Measurements from ENCODE around the gene TMEM9.
"Not testable (repeated sequence)": the region's sequence is repeated elsewhere in the genome, so short reads cannot be mapped to it uniquely, and the experiment has no call there.

The TMEM9 gene

DNA sequence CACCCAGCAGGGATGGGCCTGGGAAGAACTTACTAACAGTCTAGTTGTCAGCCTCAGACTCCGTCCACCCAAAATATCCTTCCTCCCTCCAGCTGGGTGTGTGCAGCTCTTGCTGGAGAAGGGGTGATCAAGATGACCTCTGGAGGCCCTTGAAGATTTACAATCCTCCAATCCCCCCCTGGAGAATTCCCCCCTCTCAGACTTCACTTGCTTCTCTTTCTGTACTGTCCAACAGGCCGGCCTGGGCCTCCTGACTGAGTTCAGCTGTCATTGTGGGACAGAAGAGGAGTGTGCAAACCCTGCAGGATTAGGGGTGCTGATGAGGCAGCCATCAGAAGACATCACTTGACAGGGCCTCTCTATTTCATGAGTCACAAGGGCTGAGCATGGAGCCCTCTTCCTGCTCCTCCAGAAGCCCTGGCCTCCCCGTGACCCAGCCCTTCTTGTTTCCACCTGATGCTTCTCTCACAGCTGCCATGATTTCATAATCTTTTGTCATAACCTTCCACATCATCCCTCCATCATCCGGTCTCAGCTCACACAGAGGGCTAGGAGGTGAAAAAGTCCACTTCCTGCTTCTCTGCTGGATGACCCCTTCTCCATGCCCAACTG lies 18.8 kb upstream of the TMEM9 start:
- no peak for DNase-seq

DNA sequence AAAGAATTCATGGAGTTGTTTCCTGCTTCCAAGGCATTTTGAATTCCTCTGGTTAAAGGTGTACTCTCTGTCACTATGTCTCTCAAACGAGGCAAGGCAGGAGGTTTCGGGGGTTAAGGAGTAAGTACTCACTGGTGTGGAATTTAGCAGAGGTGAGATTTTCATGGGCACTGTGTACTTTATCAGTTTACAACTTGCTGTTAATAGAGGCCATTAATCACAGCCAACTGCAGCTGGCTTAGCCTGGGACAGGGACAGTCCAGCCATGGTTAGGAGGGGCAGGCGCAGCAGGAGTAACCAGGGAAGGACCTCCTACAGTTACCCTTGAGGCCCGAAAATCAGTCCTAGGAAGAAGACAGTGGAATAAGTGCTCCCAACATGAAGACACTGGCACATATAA lies 18.1 kb upstream of the TMEM9 start:
- no peak for DNase-seq

DNA sequence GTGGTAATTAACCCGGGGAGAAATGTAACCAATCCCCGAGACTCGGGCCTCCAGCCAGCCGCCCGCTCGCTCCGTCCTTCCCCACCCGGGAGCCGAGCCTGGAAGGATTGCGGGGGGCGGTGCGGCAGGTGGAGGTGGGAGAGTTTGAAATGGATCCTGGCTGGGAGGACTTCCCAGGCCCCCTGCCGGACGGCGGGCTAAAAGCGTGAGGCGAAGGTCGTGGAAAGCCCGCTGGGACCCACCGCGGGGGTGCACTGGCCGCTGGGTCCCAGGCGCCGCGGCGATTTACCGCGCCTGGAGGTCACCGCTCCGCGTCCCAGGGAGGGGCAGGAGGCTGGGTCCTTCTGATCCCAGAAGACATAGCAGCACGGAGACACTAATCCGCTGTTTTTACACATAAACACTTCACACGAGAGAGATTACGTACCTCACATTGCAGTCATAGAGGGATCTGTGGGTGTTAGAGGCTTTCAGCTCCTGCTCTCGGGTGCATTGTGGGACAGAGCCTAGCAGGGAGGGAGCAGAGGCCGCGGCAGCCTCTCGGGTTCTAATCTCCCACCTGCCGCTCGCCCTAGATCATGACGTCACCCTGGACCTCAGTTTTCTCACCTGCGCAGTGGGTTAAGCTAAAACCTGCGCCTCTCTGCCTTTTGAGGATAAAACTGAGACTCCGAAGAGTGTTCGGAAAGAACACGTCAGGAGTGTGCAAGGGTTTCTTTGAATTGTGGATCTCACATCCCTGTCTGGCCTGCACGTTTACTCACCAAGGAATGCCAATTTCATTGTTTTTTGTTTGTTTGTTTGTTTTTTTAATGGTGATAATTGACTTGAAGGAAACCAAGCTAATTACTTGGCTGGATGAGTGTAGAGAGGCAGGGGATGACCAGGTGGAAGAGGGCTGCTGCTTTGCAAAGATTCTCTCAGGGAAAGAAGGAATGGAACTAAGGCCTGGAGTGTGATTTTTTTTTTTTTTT lies 17.1 kb upstream of the TMEM9 start:
- peak in 4 of 5 donors; percentile 10 to 36 (median 18) for DNase-seq

DNA sequence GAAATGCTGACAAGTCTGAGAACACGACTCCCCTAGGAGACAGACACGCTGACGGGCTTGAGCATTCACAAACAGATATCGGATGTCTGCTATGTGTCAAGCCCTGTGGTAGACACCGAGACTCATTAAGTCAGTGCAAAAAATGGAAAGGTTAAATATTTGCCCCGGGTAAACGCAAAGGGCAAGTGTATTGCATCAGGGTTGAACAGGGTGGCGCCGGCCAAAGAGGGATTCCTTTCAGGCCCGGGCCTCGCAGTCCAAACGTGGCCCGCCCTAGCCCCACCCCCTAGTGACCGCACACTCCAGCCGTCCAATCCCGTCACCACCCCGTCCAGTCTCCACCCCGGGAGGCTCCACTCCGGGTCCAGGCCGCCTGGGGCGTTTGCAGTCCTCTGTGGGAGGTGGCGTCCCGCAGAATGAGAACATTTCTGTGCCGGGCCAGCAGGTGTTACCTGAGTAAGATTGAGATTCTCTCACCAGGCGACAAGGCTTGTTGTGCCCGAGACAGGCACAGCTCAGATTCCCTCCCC lies 16.3 kb upstream of the TMEM9 start:
- peak; percentile 56 to 78 (median 66) for DNase-seq

DNA sequence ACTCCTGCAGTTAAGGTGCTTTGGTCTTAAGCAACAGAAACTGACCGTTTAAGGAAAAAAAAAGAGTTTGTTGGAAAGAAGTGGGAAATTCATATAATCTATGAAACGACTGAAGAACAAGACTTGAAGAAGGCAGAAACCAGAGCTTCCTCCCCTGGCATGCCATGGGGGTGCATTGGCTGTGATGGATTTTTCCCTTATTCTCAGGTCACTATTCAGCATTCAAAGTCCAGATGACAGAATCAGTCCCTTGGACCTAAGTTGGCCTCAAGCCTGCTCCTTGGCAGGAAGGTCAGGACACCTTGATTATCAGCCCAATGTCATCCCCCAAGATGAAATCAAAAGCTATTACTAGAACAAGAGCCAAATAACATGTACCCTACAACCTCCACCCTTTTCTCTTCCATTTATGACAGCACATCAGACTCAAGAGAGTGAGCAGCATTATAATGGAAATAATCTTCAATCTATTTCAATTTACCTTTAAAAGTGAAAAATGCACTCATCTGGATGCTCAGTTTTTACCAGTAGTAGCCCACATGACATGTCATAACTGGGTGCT lies 15.8 kb upstream of the TMEM9 start:
- no peak for DNase-seq

DNA sequence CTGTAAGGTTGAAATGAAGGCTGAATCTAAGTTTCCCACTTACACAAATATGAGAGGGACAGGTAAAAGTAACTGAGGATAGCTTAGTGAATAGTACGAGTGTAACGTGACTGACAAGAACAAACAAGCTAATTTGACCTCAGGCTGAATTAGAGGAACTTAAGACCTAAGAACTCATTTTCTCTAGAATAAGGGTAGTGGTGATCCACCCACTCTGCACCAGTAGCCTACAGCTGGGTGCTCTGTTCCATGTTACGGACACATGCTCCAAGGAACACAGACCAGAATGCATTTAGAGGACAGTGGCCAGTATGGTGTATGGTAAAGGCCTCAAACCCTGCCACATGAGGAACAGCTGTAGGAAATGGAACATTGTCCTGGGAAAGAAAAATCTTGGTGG lies 14.9 kb upstream of the TMEM9 start:
- DNase-seq: no peak

- DNase-seq: no peak
Measured at GRCh38 chr1:201167041-201167991, 13.0 kb upstream of the TMEM9 start.

DNA sequence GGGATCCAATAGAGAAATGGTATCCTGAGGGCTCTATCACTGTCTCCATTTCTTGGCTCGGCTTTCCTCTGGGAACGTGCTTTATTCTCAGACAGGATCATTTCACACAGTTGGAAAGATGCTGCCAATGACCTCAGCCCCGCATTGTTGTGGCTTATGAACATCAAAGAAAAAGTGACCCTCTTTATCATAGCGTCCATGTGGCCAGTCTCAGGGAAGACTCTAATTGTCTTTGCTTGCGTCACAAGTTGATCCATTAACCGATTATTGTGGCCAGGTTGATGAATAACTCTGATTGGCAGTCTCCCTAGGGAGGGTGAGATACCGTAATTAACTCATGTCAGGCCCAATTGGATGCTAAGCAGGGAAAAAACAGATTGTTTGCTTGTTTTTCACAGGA lies 10.4 kb upstream of the TMEM9 start:
- DNase-seq: no peak

DNA sequence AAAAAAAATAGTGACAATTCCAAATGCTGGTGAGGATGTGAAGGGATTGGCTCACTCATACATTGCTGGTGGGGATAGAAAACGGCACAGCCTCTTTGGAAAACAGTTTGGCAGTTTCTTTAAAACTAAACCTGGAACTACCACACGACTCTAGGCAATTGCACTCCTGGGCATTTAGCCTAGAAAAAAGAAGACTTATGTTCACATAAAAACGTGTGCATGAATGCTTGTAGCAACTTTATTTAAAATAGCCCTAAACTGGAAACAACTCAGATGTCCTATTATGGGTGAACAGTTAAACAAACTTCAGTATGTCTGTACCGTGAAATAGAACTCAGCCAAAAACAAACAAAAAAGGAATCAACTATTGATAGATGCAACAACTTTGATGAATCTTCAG lies 9.4 kb upstream of the TMEM9 start:
- DNase-seq: no peak

DNA sequence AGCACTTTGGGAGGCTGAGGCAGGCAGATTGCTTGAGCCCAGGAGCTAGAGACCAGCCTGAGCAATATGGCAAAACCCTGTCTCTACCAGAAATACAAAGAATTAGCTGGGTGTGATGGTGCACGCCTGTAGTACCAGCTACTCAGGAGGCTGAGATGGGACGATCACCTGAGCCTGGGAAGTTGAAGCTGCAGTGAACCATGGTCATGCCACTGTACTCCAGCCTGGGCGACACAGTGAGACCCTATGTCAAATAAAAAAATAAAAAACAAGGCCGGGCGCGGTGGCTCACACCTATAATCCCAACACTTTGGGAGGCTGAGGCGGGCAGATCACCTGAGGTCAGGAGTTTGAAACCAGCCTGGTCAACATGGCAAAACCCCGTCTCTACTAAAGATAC lies 8.8 kb upstream of the TMEM9 start:
- DNase-seq: not testable (repeated sequence)

DNA sequence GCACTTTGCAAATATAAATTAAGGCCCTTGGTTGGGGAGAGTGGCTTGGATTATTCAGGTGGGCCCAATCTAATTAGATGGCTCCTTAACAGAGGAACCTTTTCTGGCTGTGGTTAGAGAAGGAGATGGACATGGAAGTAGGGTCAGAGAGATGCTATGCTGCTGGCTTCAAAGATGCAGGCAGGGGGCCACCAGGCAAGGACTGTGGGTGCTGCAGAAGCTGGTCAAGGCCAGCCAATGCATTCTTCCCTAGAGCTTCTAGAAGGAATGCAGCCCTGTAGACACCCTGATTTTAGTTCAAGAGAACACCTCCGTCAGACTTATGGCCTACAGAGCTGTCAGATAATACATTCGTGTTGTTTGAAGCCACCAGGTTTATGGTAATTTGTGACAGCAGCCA lies 3.7 kb upstream of the TMEM9 start:
- no peak for DNase-seq

- DNase-seq: no peak
Measured at GRCh38 chr1:201156819-201157218, 2.5 kb upstream of the TMEM9 start.

DNA sequence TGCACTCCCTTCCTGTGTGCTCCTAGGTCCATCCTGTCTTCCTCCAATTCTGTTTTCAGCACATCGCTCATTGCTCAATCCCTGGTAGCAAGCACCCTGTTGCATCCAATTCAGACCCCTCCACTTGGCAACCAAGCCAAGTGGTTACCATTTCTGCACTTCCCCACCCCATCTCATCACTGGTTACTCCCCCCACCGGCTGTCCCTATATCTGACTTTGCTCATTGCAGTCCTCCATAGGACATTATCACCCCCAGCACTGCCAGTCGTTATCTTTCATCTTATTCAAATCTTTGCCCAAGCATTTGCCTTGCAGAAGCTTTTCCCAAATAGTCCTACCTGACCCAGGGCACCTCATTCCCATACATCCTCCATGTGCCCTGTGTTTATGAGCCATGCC lies 2.1 kb upstream of the TMEM9 start:
- DNase-seq: no peak

DNA sequence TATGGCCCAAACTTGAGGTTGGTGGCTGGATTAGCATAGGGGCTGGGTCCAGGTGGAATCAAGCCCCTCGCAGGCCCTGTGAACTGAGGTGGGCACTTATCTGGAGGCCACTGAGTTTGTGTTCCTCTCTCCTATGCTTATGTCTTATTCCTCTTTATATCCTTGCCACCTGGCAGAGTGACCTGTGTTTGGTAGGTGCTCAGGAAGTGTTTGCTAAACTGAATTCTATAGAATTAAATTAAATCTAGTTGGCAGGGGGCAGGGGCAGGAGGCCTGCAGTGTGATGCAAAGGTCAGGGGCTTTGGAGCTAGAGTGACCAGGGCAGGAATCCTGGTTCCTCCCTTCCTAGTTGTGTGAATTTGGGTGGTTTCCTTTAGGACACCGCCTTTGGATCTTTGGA lies 1.1 kb upstream of the TMEM9 start:
- DNase-seq: no peak

DNA sequence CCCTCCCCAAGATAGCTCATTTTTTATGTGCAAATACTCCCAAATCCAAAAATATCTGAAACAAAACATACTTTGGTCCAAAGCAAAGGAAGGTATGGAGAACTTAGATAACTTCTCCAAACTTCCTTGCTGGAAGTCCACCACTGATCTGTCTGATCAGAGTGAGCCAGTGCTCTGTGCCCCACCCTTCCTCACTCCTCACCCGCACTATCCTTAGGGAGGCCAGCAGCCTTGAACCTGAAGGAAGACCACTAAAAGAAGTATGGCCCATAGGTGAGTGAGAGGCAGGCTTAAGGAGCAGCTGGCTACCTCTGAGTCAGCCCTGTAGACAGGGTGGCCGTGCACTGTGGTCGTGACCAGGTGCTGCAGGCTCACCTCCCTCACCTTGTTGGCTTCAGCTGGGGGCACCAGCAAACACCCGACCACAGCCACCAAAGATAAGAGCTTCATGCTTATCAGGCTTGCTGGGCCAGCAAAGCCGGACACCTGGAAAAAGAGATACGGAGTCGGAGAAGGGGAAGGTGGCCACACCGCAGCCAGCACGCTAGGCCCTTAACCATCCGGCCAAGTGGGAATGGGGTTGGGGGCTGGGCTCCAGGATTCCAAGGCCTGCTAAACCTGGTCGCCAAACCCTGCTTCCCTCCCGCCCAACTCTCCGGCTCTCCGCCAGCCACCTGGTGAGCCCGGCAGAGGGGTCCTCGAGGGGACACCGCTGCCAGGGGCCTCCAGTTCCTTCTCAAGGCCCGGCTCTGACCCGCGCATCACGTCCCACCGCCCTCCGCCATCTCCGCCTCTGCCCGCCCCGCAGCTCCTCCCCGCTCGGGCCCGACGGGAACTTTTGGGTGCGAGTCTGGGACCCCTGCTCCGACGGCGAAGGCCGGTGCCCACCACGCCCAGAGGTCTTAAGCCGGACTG lies 543 bp downstream of the TMEM9 start:
- no peak for DNase-seq

DNA sequence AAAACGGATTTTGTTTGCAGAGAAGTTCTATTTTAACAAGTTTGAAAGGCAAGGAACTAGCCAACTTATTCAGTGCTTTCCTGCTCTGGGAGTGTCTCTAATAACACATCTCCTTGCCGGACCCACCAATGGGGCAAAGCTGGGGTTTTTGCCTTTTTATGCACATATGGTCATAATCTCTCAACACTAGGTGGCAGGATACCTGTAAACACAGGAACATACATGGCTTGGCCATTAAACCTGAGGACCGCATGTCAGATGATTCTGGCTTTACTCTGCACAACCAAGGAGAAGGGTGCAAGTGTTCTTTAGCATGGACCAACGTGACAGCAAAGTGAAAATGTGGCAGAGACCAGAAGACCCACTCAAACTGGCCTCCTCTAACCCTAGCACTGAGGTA lies 4.9 kb downstream of the TMEM9 start:
- peak in 1 of 5 donors; percentile 13 for DNase-seq

DNA sequence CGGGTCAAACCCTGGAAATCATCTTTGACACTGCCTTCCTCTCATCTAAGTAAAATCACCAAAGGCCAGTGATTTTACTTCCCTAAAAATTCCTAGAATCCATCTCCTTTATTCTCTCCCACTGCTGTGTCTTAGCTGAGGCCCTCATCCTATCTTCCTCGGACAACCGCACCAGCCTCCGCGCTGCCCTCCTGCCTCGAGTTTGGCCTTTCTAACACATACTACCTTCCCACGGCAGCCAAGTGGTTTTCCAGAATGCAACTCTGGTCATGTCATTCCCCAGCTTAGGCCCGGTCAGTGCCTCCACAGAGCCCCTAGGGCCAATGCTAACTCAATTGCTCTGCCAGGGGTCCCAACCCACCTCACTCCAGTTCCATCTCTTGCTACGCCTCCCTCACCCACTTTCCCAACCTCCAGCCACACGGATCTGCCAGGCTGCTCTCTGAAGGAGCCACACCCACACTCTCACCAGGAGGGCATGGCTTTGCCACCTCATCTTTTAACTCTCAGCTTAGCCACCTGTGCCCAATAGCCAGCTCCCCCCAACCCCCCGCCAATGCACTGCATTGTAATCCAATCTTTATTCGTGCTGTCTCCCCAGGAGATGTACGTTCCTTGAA lies 6.8 kb downstream of the TMEM9 start:
- no peak for DNase-seq

GRCh38 chr1:201146626-201147390 lies 7.5 kb downstream of the TMEM9 start:
- DNase-seq: no peak

DNA sequence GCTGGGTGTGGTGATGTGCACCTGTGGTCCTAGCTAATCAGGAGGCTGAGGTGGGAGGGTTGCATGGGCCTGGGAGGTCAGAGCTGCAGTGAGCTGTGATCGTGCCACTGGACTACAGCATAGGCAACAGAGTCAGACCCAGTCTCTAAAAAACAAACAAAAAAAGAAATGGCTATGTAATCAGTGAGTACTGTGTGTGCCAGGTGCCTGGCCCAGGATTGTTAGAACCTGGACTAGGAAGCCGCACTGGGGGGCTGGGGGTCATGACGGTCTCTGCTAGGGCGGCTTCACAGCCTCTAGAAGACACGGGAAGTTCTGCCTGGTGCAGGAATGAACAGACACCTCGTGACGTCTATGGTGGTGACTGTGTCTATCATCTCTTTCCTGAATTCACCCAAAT lies 8.5 kb downstream of the TMEM9 start:
- DNase-seq: no peak

DNA sequence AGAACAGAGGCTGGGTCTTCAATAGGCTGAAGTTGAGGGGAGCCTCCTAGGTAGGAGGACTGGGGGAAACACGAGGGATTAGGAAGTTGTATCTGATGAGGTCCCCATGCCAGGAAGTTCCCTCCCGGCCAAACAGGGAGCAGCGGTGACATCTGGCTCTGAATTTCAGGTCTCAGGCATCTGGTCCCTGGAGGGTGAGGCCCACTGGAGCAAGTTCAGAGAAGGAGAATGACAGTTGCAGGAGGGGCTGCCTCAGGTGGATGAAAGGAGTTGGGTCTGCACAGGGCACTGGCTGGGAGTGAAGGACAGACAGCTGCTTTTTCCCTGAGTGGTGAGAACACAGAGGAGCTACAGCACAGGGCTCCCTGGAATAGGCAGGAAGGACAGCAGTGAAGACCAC lies 9.1 kb downstream of the TMEM9 start:
- no peak for DNase-seq

Data from T-helper 1 cell (primary cell).